Endodermal cell (in vitro differentiated cells): Measurements from ENCODE around the gene SSBP1. TPM values are rescaled to one million over a fixed set of nuclear protein-coding genes. Genes with fewer than 3 reads are reported as not detected.

Experiments
- DNase-seq: peaks from one replicate; pipeline ENCODE4 v3.0.0-alpha.2; 2017
- H3K27ac ChIP-seq: 2 replicates; pipeline ENCODE4 v1.5.1; 2013; ENCODE audit warnings: mild to moderate bottlenecking, low read depth, low read length, moderate library complexity
- H3K27me3 ChIP-seq: 2 replicates; pipeline ENCODE4 v1.6.1; 2013; ENCODE audit warnings: mild to moderate bottlenecking, low read length, moderate library complexity; ENCODE audit not compliant: insufficient read depth, control insufficient read depth, poor library complexity, severe bottlenecking
- H3K36me3 ChIP-seq: 2 replicates; pipeline ENCODE4 v1.7.0; 2013; ENCODE audit warnings: mild to moderate bottlenecking, low read length, moderate library complexity; ENCODE audit not compliant: control insufficient read depth, insufficient read depth
- H3K4me1 ChIP-seq: one replicate; pipeline ENCODE4 v1.7.0; 2013; ENCODE audit warnings: low read length; ENCODE audit not compliant: control insufficient read depth, insufficient read depth
- H3K4me3 ChIP-seq: 2 replicates; pipeline ENCODE4 v1.5.1; 2013; ENCODE audit warnings: mild to moderate bottlenecking, low read length, moderate library complexity
- H3K9ac ChIP-seq: 2 replicates; pipeline ENCODE4 v1.6.1; 2013; ENCODE audit warnings: mild to moderate bottlenecking, low read length, moderate library complexity; ENCODE audit not compliant: poor library complexity, severe bottlenecking; ENCODE audit errors: extremely low read depth
- H3K9me3 ChIP-seq: 2 replicates; pipeline ENCODE4 v1.6.1; 2013; ENCODE audit warnings: mild to moderate bottlenecking, low read length, moderate library complexity; ENCODE audit not compliant: control insufficient read depth
- H3K27ac Mint-ChIP-seq: 2 replicates; pipeline ENCODE4 v1.8.0; 2020; ENCODE audit warnings: mixed read lengths
- H3K27me3 Mint-ChIP-seq: 2 replicates; pipeline ENCODE4 v1.8.0; 2021; ENCODE audit warnings: mild to moderate bottlenecking, mixed read lengths; ENCODE audit not compliant: insufficient read depth
- H3K36me3 Mint-ChIP-seq: 2 replicates; pipeline ENCODE4 v1.8.0; 2020; ENCODE audit warnings: low read depth, mixed read lengths
- H3K4me1 Mint-ChIP-seq: 2 replicates; pipeline ENCODE4 v1.8.0; 2020; ENCODE audit warnings: mixed read lengths
- H3K4me3 Mint-ChIP-seq: 2 replicates; pipeline ENCODE4 v1.8.0; 2020; ENCODE audit warnings: mild to moderate bottlenecking, moderate library complexity, mixed read lengths
- H3K9me3 Mint-ChIP-seq: 2 replicates; pipeline ENCODE4 v1.8.0; 2020; ENCODE audit warnings: mild to moderate bottlenecking, mixed read lengths
- CTCF ChIP-seq: fragments of 200-600 bp; sonication (generic); conservative IDR thresholded peaks from 2 replicates; pipeline ENCODE4 v1.5.0; 2021; ENCODE audit warnings: antibody characterized with exemption, mild to moderate bottlenecking
- WGBS, 2 experiments: methylation state at CpG; one replicate each; pipeline versions ENCODE4 v1.1.5 to v1.1.7; 2013; ENCODE audit warnings: missing lambda C conversion rate in 2 of 2, mixed read lengths in 1 of 2; ENCODE audit not compliant: insufficient coverage in 1 of 2, insufficient read length in 1 of 2; 5-methylcytosine and 5-hydroxymethylcytosine counted together
- total RNA-seq, 2 donors: library from RNA; stranded (reverse); fragmentation: NEBNext Ultra II Directional in 1 of 2; extraction: Animal tissue kit (Norgen Biotek cat#: 25700) in 1 of 2; gene quantifications; 2 replicates in 1 of 2; 3 replicates in 1 of 2; pipeline ENCODE4 v1.2.1, GENCODE V29; 2021

SSBP1 gene
- total RNA-seq, 2 donors from 2014 or later, result 179 to 194 TPM

DNA sequence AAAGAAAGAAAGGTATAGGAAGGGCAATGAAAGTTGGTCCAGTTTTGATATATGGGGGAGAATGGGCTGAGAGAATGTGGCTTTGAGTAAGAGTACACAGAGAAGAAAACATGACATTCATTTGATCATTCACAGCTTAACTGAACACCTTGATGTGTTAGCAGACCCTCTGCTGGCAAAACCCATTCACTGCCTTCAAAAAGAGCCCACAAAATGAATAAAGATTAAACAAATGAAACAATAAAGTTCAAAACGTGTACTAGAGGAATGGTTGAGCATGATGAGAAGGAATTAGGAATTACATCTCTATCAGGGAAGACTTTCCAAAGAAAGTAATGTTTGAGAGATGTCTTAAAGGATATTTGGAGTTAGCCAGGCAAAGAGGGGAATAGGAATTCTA, 27.9 kb upstream of the SSBP1 start:
- H3K9me3 Mint-ChIP-seq, result no peaks in the 10 kb centered on the region
- H3K4me1 Mint-ChIP-seq, result peaks cover 15% of the 10 kb centered on the region
- Histone ChIP-seq H3K4me1 (peaks cover 12% of the 10 kb centered on the region), H3K9ac (no peak overlapping the region), H3K4me3 (no peak overlapping the region), H3K27me3 (no peaks in the 10 kb centered on the region), H3K27ac (no peak overlapping the region), H3K9me3 (no peaks in the 10 kb centered on the region), H3K36me3 (no peaks in the 10 kb centered on the region)
- no peaks in the 10 kb centered on the region for H3K36me3 Mint-ChIP-seq
- H3K4me3 Mint-ChIP-seq, result no peak overlapping the region
- no peak for DNase-seq
- TF ChIP-seq CTCF, result peak; percentile 27
- 71 to 86% methylated on average over 1 of the region's 1 CpG for WGBS, 2 experiments
- H3K27me3 Mint-ChIP-seq, result peaks cover 1% of the 10 kb centered on the region
- no peak overlapping the region for H3K27ac Mint-ChIP-seq

GRCh38 chr7:141712603-141713255, 25.4 kb upstream of the SSBP1 start:
- no peak overlapping the region for H3K27ac Mint-ChIP-seq

DNA sequence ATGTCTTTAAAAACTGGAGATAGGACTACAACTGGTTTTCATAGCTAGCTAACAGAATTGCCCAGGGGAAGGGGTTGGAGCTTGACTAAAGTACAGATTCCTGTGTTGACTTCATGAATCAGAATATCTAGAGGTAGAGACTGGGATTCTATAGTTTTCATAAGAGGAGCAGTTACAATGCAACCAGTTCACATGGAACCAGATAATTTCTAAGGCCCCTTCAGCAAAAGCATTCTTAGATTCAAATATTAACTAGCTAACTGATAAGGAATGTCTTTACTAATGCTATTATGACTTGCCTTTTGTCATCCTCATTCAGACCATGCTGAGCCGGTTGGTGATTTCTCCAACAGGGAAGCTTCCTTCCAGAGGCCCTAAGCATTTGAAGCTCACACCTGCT, 24.3 kb upstream of the SSBP1 start:
- peaks cover 11% of the 10 kb centered on the region for H3K4me1 Mint-ChIP-seq
- H3K9me3 Mint-ChIP-seq, result no peaks in the 10 kb centered on the region
- no peaks in the 10 kb centered on the region for H3K36me3 Mint-ChIP-seq
- Histone ChIP-seq H3K27me3 (no peaks in the 10 kb centered on the region), H3K4me1 (peaks cover 4% of the 10 kb centered on the region), H3K27ac (no peak overlapping the region), H3K9me3 (no peaks in the 10 kb centered on the region), H3K9ac (no peak overlapping the region), H3K4me3 (no peak overlapping the region), H3K36me3 (no peaks in the 10 kb centered on the region)
- no peaks in the 10 kb centered on the region for H3K27me3 Mint-ChIP-seq
- no peak overlapping the region for H3K4me3 Mint-ChIP-seq
- WGBS, 2 experiments, result 79% methylated on average over 1 of the region's 1 CpG; no CpG with 5 or more reads in 1 of the 2 experiments
- DNase-seq, result no peak
- H3K27ac Mint-ChIP-seq, result no peak overlapping the region
- no peak for TF ChIP-seq CTCF

More at GRCh38 chr7:141712603-141713255, 25.4 kb upstream of the SSBP1 start:
- TF ChIP-seq CTCF, result no peak
- 80 to 88% methylated on average over 3 to 5 of the region's 5 CpGs for WGBS, 2 experiments
- peaks cover 4% of the 10 kb centered on the region for H3K4me1 ChIP-seq
- H3K4me3 ChIP-seq, result no peak overlapping the region
- Mint-ChIP-seq H3K4me3 (no peak overlapping the region), H3K36me3 (no peaks in the 10 kb centered on the region), H3K4me1 (peaks cover 11% of the 10 kb centered on the region), H3K27me3 (no peaks in the 10 kb centered on the region), H3K9me3 (no peaks in the 10 kb centered on the region)
- H3K27ac ChIP-seq, result no peak overlapping the region
- H3K9me3 ChIP-seq, result no peaks in the 10 kb centered on the region
- no peaks in the 10 kb centered on the region for H3K27me3 ChIP-seq
- H3K9ac ChIP-seq, result no peak overlapping the region
- H3K36me3 ChIP-seq, result no peaks in the 10 kb centered on the region
- no peak for DNase-seq
